GM12873 (cell line): ENCODE results near the gene TRIM17.

Source experiments
- TF ChIP-seq, protein P1 (sequence below): IDR thresholded peaks from 2 replicates; pipeline ENCODE4 v1.5.1; 2012; ENCODE audit warnings: low read depth, mild to moderate bottlenecking, moderate library complexity, low read length, control low read depth; ENCODE audit not compliant: insufficient read depth; ENCODE audit errors: missing control alignments

TRIM17 gene, protein sequence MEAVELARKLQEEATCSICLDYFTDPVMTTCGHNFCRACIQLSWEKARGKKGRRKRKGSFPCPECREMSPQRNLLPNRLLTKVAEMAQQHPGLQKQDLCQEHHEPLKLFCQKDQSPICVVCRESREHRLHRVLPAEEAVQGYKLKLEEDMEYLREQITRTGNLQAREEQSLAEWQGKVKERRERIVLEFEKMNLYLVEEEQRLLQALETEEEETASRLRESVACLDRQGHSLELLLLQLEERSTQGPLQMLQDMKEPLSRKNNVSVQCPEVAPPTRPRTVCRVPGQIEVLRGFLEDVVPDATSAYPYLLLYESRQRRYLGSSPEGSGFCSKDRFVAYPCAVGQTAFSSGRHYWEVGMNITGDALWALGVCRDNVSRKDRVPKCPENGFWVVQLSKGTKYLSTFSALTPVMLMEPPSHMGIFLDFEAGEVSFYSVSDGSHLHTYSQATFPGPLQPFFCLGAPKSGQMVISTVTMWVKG

DNA sequence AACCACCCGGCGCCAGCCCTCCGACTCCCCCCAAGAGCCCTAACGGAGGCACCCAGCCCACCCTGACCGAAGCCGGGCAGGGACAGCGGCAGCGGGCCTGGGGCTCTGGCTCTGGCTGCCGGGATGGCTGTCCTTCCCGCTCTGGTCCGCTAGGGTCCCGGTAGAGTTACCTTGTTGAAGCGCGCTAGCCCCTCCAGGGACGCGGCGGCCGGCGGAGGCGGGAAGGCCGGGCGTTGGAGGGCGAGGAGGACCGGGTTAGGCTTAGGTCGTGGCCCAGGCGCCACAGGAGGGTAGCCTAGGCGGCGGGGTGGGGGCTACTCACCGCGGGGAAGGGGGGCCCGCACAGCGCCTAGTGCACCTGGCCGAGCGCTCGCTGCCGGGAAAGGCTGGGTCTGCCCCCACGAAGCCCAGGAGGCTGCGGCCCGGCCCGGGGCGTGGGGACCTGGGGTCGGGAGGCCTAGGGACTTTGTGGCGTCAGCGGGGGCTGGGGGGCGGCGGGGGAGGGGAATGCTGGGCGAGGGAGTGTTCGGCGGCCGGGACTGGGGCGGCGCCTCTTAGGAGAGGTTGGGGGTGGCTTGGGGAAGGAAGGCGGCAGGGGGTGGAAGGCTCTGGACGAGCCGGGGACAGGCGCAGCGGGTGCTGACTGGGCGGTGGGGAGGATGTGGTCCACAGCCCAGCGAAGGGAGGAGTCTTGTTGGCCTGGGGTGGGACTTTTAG lies at the start of gene TRIM17:
Gene TRIM17, minus strand, starts transcription at position 645 of the 717 bp plus-strand sequence. CDS start 1,789 bp downstream, outside the sequence.
- TF ChIP-seq, protein P1, sequence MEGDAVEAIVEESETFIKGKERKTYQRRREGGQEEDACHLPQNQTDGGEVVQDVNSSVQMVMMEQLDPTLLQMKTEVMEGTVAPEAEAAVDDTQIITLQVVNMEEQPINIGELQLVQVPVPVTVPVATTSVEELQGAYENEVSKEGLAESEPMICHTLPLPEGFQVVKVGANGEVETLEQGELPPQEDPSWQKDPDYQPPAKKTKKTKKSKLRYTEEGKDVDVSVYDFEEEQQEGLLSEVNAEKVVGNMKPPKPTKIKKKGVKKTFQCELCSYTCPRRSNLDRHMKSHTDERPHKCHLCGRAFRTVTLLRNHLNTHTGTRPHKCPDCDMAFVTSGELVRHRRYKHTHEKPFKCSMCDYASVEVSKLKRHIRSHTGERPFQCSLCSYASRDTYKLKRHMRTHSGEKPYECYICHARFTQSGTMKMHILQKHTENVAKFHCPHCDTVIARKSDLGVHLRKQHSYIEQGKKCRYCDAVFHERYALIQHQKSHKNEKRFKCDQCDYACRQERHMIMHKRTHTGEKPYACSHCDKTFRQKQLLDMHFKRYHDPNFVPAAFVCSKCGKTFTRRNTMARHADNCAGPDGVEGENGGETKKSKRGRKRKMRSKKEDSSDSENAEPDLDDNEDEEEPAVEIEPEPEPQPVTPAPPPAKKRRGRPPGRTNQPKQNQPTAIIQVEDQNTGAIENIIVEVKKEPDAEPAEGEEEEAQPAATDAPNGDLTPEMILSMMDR, result peak; percentile 41

DNA sequence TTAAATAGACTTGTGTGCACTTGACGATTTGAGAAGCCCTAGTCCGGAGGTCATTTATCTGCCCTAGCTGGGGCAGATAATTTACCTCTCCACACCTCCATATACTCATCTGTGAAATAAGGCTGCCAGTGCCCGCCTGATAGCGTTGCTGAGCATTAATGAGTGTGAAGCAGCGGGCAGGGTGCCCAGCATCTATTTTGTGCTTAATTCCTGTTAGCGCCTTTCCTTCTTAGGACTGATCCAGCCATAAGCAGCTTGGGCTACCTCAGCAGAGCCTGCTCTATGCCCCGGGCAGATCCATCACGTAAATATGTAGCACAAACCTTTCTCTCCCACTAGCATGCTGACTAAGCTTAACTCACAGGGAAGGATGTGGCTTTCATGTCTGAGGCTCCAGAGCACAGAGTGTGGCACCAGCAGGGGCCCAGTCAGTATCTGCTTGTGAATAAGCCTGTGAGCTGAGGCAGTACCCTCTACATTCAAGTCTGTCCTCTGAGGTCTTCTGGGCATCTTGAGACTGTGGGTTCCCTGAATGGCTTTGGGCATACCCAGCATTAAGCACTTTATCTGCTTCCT lies 49.0 kb upstream of the TRIM17 start:
- TF ChIP-seq, protein P1, result no peak

DNA sequence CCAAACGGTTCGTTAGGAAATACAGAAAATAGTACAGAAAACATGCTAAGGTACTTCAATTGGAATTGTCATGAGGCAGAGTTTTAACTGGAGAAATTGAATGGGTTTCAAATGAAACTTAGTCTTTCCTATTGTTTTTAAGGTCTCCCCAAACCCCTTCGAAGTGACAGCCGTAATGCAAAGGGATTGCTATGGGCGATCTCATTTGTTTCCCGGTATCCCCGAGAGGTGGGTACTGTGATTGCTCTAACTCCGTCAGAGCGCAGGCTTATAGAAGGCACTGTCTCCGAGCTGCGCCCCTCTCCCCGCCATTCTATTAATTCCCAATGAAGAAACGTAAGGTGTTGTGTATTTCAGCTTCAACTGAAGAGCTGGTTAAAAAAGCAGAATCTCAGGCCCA lies 48.5 kb upstream of the TRIM17 start:
- TF ChIP-seq, protein P1, result no peak

DNA sequence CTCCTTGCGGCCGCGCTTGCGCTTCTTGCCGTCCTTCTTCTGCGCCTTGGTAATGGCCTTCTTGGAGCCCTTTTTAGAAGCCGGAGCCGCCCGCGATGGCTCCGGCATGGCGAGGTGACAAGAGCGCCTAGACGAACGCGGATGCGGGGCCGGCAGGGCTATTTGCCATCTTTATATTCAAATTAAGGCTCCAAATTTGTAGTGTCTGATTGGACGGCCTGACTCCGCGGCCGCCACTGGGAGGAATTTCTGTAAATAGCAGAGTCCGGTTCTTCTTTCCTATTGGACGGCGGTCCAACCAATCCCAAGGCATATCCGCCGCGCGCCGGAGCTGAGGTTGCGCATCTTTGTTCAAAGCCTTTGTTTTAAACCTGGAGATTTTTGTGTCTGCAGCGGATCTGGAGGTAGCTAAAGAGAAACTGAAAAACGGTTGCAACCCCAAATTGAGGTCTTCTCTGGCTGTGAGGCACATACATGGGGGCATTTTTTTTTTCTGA lies 47.9 kb upstream of the TRIM17 start:
- TF ChIP-seq, protein P1, result no peak

DNA sequence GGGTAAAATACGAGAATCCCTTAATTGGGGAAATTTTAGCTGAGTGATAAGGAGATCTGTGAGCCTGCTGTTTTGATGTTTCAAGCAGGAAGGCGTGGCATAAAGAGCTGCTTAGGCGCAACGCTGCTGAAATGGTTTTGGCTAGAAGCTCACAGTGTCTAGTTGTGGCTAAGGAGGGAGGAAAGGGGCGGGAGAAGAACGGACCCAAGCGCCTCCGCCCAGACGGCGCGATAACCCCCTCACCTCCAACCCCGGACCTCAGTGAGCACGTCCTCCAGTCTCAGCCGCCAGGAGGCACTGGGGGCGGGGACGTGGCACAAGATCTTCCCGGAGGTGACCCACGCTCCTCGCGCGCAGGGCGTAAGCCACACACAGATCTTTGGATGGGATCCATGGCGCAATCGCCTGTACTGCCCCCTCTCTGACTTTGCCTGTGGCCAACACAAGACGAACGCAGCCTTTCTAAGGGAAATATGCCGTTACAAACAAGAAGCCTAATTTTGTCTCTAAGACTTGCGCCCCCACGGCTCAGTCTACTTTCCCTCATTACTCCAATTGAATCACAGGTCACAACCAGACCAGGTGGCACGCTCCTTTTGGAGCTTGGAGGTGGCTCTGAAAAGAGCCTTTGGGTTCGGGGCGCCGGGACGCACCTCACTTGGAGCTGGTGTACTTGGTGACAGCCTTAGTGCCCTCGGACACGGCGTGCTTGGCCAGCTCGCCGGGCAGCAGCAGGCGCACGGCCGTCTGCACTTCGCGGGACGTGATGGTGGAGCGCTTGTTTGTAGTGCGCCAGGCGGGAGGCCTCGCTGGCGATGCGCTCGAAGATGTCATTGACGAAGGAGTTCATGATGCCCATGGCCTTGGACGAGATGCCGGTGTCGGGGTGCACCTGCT lies 47.1 kb upstream of the TRIM17 start:
- TF ChIP-seq, protein P1, result peak; percentile 37

DNA sequence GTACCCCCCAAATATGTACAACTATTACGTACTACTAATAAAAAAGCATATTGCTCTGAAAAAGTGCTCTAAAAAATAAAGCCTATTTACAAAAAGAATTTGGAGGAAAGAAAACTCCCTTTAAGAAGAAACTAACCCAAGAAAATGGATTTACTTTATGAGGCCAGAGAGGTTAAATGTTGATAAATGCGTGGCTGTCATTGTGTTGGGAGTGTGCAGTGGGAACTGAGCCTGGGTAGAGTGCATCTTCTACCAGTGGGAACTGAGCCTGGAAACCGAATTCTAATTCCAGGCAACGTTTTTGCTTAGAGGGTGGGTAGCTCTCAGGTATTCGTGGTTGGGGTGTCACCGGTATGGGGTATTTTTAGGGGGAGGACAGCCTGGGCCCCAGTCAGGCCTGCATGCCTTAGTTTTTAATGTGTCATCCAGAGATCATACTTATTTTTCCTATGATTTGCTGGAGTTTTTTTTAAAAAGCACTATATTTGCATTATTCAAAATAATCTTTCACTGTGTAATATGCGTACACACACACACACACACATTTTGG lies 46.4 kb upstream of the TRIM17 start:
- TF ChIP-seq, protein P1, result no peak
